Measurements from ENCODE around the gene RIPOR2. TPM values are rescaled to one million over a fixed set of nuclear protein-coding genes. Genes with fewer than 3 reads are reported as not detected.

RIPOR2 gene
- total and polyA plus RNA-seq, 2 of the 13 experiments (the other 11 are each of a cell fraction or from before 2014, with no cell fraction given): 0.02 to 0.05 TPM

DNA sequence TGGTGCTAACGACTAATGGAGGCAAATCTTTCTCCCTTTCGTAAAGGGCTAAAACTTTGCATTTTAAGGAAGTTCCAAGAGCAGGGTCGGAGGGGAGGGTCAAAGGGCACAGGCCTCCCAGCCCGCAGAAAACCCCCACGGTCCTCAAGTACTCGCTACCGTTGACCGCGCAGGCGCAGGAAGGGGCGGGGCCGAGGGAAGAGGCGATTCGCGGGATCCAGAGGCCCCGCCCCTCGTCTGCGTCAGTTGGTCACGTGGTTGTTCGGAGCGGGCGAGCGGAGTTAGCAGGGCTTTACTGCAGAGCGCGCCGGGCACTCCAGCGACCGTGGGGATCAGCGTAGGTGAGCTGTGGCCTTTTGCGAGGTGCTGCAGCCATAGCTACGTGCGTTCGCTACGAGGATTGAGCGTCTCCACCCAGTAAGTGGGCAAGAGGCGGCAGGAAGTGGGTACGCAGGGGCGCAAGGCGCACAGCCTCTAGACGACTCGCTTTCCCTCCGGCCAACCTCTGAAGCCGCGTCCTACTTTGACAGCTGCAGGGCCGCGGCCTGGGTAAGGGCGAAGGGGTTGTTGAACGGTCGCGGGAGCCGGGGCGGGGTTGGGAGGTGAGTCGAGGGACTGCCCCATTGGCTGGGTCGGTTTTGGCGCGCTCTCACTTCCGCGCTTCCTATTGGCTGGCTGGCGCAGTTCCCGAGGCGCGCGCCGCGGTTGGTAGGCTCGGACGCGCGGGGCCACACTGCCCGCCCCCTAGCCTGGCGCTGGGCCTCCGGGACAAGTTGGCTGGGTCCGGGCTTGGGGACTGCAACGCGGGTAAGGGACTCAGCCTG is 160.9 kb downstream of the RIPOR2 start, which contains the start of gene GMNN (continued):
- peak; percentile 88 for TF ChIP-seq SNAPC2 (CRISPR knock-in tag; IDR thresholded peaks at IDR 0.05)
- TF ChIP-seq, protein P1, sequence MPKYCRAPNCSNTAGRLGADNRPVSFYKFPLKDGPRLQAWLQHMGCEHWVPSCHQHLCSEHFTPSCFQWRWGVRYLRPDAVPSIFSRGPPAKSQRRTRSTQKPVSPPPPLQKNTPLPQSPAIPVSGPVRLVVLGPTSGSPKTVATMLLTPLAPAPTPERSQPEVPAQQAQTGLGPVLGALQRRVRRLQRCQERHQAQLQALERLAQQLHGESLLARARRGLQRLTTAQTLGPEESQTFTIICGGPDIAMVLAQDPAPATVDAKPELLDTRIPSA (CRISPR knock-in tag; IDR thresholded peaks at IDR 0.05; ENCODE audit: borderline replicate concordance): no peak
- TF ChIP-seq ZNF333 (CRISPR knock-in tag; IDR thresholded peaks at IDR 0.05; ENCODE audit: borderline replicate concordance): peak; percentile 100
- peak; percentile 75; the same call in 1 of the 2 replicates for TF ChIP-seq ZNF121 (CRISPR knock-in tag; IDR thresholded peaks at IDR 0.05)
- TF ChIP-seq, protein P2, sequence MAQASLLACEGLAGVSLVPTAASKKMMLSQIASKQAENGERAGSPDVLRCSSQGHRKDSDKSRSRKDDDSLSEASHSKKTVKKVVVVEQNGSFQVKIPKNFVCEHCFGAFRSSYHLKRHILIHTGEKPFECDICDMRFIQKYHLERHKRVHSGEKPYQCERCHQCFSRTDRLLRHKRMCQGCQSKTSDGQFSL (CRISPR knock-in tag; IDR thresholded peaks at IDR 0.05): peak; percentile 21
- TF ChIP-seq THAP11 (CRISPR knock-in tag; IDR thresholded peaks at IDR 0.05): peak; percentile 56
- TF ChIP-seq, protein P3, sequence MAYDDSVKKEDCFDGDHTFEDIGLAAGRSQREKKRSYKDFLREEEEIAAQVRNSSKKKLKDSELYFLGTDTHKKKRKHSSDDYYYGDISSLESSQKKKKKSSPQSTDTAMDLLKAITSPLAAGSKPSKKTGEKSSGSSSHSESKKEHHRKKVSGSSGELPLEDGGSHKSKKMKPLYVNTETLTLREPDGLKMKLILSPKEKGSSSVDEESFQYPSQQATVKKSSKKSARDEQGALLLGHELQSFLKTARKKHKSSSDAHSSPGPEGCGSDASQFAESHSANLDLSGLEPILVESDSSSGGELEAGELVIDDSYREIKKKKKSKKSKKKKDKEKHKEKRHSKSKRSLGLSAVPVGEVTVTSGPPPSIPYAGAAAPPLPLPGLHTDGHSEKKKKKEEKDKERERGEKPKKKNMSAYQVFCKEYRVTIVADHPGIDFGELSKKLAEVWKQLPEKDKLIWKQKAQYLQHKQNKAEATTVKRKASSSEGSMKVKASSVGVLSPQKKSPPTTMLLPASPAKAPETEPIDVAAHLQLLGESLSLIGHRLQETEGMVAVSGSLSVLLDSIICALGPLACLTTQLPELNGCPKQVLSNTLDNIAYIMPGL (CRISPR knock-in tag; IDR thresholded peaks at IDR 0.05; ENCODE audit: borderline replicate concordance in 1 of 2, low read depth in 1 of 2): peak; percentile 94 to 98
- TF ChIP-seq, protein P4, sequence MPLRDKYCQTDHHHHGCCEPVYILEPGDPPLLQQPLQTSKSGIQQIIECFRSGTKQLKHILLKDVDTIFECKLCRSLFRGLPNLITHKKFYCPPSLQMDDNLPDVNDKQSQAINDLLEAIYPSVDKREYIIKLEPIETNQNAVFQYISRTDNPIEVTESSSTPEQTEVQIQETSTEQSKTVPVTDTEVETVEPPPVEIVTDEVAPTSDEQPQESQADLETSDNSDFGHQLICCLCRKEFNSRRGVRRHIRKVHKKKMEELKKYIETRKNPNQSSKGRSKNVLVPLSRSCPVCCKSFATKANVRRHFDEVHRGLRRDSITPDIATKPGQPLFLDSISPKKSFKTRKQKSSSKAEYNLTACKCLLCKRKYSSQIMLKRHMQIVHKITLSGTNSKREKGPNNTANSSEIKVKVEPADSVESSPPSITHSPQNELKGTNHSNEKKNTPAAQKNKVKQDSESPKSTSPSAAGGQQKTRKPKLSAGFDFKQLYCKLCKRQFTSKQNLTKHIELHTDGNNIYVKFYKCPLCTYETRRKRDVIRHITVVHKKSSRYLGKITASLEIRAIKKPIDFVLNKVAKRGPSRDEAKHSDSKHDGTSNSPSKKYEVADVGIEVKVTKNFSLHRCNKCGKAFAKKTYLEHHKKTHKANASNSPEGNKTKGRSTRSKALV (CRISPR knock-in tag; IDR thresholded peaks at IDR 0.05): peak; percentile 35
- TF ChIP-seq ZNF30 (CRISPR knock-in tag; IDR thresholded peaks at IDR 0.05): peak; percentile 95; the same call in 1 of the 2 replicates
- no peak for TF ChIP-seq HNRNPUL1 (IDR thresholded peaks at IDR 0.05; ENCODE audit: low read depth, low read length)
- TF ChIP-seq ZC3H4 (CRISPR knock-in tag; IDR thresholded peaks at IDR 0.05; ENCODE audit: borderline replicate concordance): no peak
- peak; percentile 54; the same call in 1 of the 2 replicates for TF ChIP-seq MIER3 (CRISPR knock-in tag; IDR thresholded peaks at IDR 0.05; ENCODE audit: borderline replicate concordance)
- TF ChIP-seq FOXA1 (IDR thresholded peaks at IDR 0.05): no peak
- TF ChIP-seq FOXA1 (CRISPR knock-in tag; IDR thresholded peaks at IDR 0.05): peak; percentile 15; the same call in 1 of the 2 replicates
- no peak for TF ChIP-seq MAFK (conservative IDR thresholded peaks at IDR 0.05 in 1 of 2, IDR thresholded peaks at IDR 0.05 in 1 of 2; ENCODE audit: low read length in 2 of 2)
- peak; percentile 98 for TF ChIP-seq ZSCAN21 (CRISPR knock-in tag; IDR thresholded peaks at IDR 0.05; ENCODE audit: borderline replicate concordance)
- TF ChIP-seq, protein P5, sequence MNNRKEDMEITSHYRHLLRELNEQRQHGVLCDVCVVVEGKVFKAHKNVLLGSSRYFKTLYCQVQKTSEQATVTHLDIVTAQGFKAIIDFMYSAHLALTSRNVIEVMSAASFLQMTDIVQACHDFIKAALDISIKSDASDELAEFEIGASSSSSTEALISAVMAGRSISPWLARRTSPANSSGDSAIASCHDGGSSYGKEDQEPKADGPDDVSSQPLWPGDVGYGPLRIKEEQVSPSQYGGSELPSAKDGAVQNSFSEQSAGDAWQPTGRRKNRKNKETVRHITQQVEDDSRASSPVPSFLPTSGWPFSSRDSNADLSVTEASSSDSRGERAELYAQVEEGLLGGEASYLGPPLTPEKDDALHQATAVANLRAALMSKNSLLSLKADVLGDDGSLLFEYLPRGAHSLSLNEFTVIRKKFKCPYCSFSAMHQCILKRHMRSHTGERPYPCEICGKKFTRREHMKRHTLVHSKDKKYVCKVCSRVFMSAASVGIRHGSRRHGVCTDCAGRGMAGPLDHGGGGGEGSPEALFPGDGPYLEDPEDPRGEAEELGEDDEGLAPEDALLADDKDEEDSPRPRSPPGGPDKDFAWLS (CRISPR knock-in tag; IDR thresholded peaks at IDR 0.05; ENCODE audit: borderline replicate concordance): 0 out of 2 replicates have a peak, but pooled peaks have one; percentile 39
- peak; percentile 72; the same call in 1 of the 2 replicates for TF ChIP-seq TP53 (CRISPR knock-in tag; conservative IDR thresholded peaks at IDR 0.05)
- peak; percentile 92; the same call in 1 of the 2 replicates for TF ChIP-seq ZNF615 (CRISPR knock-in tag; IDR thresholded peaks at IDR 0.05; ENCODE audit: borderline replicate concordance)
- TF ChIP-seq KMT2A (CRISPR knock-in tag; IDR thresholded peaks at IDR 0.05): peak; percentile 75; the same call in 1 of the 2 replicates
- peak; percentile 81; the same call in 1 of the 2 replicates for TF ChIP-seq KMT2B (CRISPR knock-in tag; IDR thresholded peaks at IDR 0.05)
- TF ChIP-seq FOXM1 (CRISPR knock-in tag; IDR thresholded peaks at IDR 0.05): 0 out of 2 replicates have a peak, but pooled peaks have one; percentile 72
